Measurements from ENCODE around the gene GPR17. TPM values are rescaled to one million over a fixed set of nuclear protein-coding genes. Genes with fewer than 3 reads are reported as not detected.

GPR17 gene
- total and polyA plus RNA-seq, 9 of the 15 experiments (the other 6 are each of a cell fraction or from before 2014, with no cell fraction given) = not detected

DNA sequence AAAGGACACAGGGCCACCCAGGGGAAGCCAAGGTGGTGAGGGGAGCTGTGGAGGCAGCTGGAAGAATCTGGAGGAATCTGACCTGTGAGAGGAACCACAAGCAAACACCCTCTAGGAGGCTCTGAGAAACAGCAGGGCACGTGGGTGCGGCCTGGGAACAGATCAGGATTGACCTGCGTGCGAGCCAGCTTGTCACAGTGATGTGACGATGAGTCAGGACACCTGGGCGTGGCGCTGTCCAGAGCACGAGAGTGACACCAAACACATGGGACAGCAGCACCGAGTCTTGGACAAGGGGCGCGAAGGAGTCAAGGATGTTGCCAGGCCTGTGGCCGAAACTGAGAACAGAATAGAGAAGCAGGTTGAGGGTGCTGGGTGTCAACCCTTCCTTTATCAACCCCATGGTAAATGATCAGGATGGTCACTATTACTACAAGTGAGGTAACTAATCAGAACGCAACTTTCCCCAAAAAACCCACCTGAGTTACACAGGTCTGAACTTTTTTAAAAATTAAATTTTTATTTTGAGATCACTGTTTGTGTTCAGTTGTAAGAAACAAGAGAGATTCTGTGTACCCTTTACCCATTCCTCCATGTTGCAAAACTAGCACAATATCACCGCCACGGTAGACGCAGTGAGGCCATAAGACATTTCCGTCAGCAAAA, 54.7 kb downstream of the GPR17 start (continued):
- TF ChIP-seq ATF2 (CRISPR knock-in tag; IDR thresholded peaks at IDR 0.05) (no peak), ETS2 (tag; IDR thresholded peaks at IDR 0.05; ENCODE audit: borderline replicate concordance, poor library complexity, severe bottlenecking) (no peak), ZBTB2 (IDR thresholded peaks at IDR 0.05) (peak; percentile 21; the same call in 1 of the 2 replicates), MECOM (CRISPR knock-in tag; IDR thresholded peaks at IDR 0.05) (peak; percentile 47; the same call in 1 of the 2 replicates), SIN3A (IDR thresholded peaks at IDR 0.05; ENCODE audit: borderline replicate concordance in 2 of 2, control insufficient read depth in 1 of 2, low read depth in 2 of 2, low read length in 2 of 2) (peak in 1 of 2 experiments; percentile 79; a peak in 1 of 4 replicates), ZNF764 (CRISPR knock-in tag; IDR thresholded peaks at IDR 0.05; ENCODE audit: low read depth) (no peak), TAF1 (IDR thresholded peaks at IDR 0.05; ENCODE audit: control insufficient read depth, extremely low read depth, insufficient read depth, low read length, severe bottlenecking) (peak; percentile 62), NCOA4 (IDR thresholded peaks at IDR 0.05; ENCODE audit: partially characterized antibody) (no peak), GTF2F1 (IDR thresholded peaks at IDR 0.05; ENCODE audit: low read depth, low read length) (no peak; the same call in 1 of the 2 replicates), GABPA (tag; conservative IDR thresholded peaks at IDR 0.05; ENCODE audit: low read depth) (no peak), MIER1 (IDR thresholded peaks at IDR 0.05; ENCODE audit: low read depth) (peak; percentile 55; the same call in 1 of the 2 replicates), ESRRA (IDR thresholded peaks at IDR 0.05; ENCODE audit: borderline replicate concordance, low read depth) (peak; percentile 51; the same call in 1 of the 2 replicates), ZC3H11A (IDR thresholded peaks at IDR 0.05; ENCODE audit: low read depth, low read length) (no peak), NFYB (IDR thresholded peaks at IDR 0.05; ENCODE audit: extremely low read depth, insufficient read length) (no peak), FOXK2 (conservative IDR thresholded peaks at IDR 0.05 in 1 of 2, IDR thresholded peaks at IDR 0.05 in 1 of 2; ENCODE audit: low read depth in 2 of 2) (peak; percentile 88 to 94), BCOR (IDR thresholded peaks at IDR 0.05) (peak; percentile 66), MEIS2 (IDR thresholded peaks at IDR 0.05; ENCODE audit: partially characterized antibody) (peak; percentile 92), CBFA2T3 (IDR thresholded peaks at IDR 0.05) (peak; percentile 54), TEAD1 (CRISPR knock-in tag; IDR thresholded peaks at IDR 0.05) (no peak; a peak in 1 of 4 replicates), SRSF7 (optimal IDR thresholded peaks at IDR 0.05; ENCODE audit: low read depth, low read length) (no peak)
- TF ChIP-seq, protein P1, sequence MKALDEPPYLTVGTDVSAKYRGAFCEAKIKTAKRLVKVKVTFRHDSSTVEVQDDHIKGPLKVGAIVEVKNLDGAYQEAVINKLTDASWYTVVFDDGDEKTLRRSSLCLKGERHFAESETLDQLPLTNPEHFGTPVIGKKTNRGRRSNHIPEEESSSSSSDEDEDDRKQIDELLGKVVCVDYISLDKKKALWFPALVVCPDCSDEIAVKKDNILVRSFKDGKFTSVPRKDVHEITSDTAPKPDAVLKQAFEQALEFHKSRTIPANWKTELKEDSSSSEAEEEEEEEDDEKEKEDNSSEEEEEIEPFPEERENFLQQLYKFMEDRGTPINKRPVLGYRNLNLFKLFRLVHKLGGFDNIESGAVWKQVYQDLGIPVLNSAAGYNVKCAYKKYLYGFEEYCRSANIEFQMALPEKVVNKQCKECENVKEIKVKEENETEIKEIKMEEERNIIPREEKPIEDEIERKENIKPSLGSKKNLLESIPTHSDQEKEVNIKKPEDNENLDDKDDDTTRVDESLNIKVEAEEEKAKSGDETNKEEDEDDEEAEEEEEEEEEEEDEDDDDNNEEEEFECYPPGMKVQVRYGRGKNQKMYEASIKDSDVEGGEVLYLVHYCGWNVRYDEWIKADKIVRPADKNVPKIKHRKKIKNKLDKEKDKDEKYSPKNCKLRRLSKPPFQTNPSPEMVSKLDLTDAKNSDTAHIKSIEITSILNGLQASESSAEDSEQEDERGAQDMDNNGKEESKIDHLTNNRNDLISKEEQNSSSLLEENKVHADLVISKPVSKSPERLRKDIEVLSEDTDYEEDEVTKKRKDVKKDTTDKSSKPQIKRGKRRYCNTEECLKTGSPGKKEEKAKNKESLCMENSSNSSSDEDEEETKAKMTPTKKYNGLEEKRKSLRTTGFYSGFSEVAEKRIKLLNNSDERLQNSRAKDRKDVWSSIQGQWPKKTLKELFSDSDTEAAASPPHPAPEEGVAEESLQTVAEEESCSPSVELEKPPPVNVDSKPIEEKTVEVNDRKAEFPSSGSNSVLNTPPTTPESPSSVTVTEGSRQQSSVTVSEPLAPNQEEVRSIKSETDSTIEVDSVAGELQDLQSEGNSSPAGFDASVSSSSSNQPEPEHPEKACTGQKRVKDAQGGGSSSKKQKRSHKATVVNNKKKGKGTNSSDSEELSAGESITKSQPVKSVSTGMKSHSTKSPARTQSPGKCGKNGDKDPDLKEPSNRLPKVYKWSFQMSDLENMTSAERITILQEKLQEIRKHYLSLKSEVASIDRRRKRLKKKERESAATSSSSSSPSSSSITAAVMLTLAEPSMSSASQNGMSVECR (CRISPR knock-in tag; IDR thresholded peaks at IDR 0.05) = 0 out of 2 replicates have a peak, but pooled peaks have one; percentile 45

Measured in K562 (cell line).